Bronchial epithelial cell (primary cell): ENCODE results near the gene MYO15A. TPM values are rescaled to one million over a fixed set of nuclear protein-coding genes. Genes with fewer than 3 reads are reported as not detected.

Experiments used
- DNase-seq: peaks from one replicate; pipeline ENCODE4 v3.0.0-alpha.2; 2010; ENCODE audit warnings: low read depth
- FAIRE-seq: peaks from 2 replicates; lab custom pipeline; 2011; peaks lifted over from hg19 to GRCh38; lab: Jason Lieb, UNC
- H3K27me3 ChIP-seq: 2 replicates; pipeline ENCODE4 v1.5.1; 2011; ENCODE audit warnings: low read length; ENCODE audit not compliant: control insufficient read depth, insufficient read depth
- H3K36me3 ChIP-seq: 2 replicates; pipeline ENCODE4 v1.5.1; 2011; ENCODE audit warnings: low read length; ENCODE audit not compliant: control insufficient read depth, insufficient read depth
- H3K4me3 ChIP-seq: 2 replicates; pipeline ENCODE4 v1.5.1; 2011; ENCODE audit warnings: mild to moderate bottlenecking, low read depth, low read length, control low read depth
- CTCF ChIP-seq: IDR thresholded peaks from 2 replicates; pipeline ENCODE4 v1.5.1; 2011; ENCODE audit warnings: mild to moderate bottlenecking, moderate library complexity, low read length, control low read depth, inconsistent platforms; ENCODE audit not compliant: insufficient read depth, severe bottlenecking
- total RNA-seq: library from RNA; depleted of rRNA; stranded (reverse); fragments of >200 nt; gene quantifications from 2 replicates; pipeline ENCODE4 v1.2.1, GENCODE V29; 2014

MYO15A gene, protein sequence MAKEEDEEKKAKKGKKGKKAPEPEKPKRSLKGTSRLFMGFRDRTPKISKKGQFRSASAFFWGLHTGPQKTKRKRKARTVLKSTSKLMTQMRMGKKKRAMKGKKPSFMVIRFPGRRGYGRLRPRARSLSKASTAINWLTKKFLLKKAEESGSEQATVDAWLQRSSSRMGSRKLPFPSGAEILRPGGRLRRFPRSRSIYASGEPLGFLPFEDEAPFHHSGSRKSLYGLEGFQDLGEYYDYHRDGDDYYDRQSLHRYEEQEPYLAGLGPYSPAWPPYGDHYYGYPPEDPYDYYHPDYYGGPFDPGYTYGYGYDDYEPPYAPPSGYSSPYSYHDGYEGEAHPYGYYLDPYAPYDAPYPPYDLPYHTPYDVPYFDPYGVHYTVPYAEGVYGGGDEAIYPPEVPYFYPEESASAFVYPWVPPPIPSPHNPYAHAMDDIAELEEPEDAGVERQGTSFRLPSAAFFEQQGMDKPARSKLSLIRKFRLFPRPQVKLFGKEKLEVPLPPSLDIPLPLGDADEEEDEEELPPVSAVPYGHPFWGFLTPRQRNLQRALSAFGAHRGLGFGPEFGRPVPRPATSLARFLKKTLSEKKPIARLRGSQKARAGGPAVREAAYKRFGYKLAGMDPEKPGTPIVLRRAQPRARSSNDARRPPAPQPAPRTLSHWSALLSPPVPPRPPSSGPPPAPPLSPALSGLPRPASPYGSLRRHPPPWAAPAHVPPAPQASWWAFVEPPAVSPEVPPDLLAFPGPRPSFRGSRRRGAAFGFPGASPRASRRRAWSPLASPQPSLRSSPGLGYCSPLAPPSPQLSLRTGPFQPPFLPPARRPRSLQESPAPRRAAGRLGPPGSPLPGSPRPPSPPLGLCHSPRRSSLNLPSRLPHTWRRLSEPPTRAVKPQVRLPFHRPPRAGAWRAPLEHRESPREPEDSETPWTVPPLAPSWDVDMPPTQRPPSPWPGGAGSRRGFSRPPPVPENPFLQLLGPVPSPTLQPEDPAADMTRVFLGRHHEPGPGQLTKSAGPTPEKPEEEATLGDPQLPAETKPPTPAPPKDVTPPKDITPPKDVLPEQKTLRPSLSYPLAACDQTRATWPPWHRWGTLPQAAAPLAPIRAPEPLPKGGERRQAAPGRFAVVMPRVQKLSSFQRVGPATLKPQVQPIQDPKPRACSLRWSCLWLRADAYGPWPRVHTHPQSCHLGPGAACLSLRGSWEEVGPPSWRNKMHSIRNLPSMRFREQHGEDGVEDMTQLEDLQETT (N-terminal part only)
- total RNA-seq = 0.77 and 1.6 TPM in 2 replicates

- Histone ChIP-seq H3K36me3 (peaks cover 6% of the 10 kb centered on the region), H3K27me3 (no peaks in the 10 kb centered on the region), H3K4me3 (no peak within 1 kb of the TSS)
- no peak for TF ChIP-seq CTCF
- FAIRE-seq (no peak), DNase-seq (no peak)
Measured at GRCh38 chr17:18108401-18109312, at the start of gene MYO15A. TSS of gene MYO15A (plus strand) at chr17:18108756. CDS start at chr17:18118801, 10,045 bp downstream.

GRCh38 chr17:18059283-18059682 is 49.3 kb upstream of the MYO15A start:
- FAIRE-seq = no peak
- no peaks in the 10 kb centered on the region for H3K27me3 ChIP-seq
- peak; percentile 90 for DNase-seq
- no peak overlapping the region for H3K4me3 ChIP-seq
- peaks cover 16% of the 10 kb centered on the region for H3K36me3 ChIP-seq
- no peak for TF ChIP-seq CTCF

GRCh38 chr17:18064053-18064452 is 44.5 kb upstream of the MYO15A start:
- Histone ChIP-seq H3K27me3 (no peaks in the 10 kb centered on the region), H3K4me3 (no peak overlapping the region), H3K36me3 (peaks cover 21% of the 10 kb centered on the region)
- TF ChIP-seq CTCF = no peak
- no peak for FAIRE-seq
- no peak for DNase-seq

GRCh38 chr17:18065546-18065945 is 43.0 kb upstream of the MYO15A start:
- no peak for TF ChIP-seq CTCF
- Histone ChIP-seq H3K36me3 (peaks cover 20% of the 10 kb centered on the region), H3K27me3 (no peaks in the 10 kb centered on the region), H3K4me3 (no peak overlapping the region)
- FAIRE-seq (no peak), DNase-seq (no peak)

- TF ChIP-seq CTCF = no peak
- no peak for FAIRE-seq
- Histone ChIP-seq H3K4me3 (no peak overlapping the region), H3K36me3 (peaks cover 14% of the 10 kb centered on the region), H3K27me3 (no peaks in the 10 kb centered on the region)
- no peak for DNase-seq
Measured at GRCh38 chr17:18066866-18067265, 41.7 kb upstream of the MYO15A start.
